Measurements from ENCODE around the gene ATXN7L1.

Gene ATXN7L1

DNA sequence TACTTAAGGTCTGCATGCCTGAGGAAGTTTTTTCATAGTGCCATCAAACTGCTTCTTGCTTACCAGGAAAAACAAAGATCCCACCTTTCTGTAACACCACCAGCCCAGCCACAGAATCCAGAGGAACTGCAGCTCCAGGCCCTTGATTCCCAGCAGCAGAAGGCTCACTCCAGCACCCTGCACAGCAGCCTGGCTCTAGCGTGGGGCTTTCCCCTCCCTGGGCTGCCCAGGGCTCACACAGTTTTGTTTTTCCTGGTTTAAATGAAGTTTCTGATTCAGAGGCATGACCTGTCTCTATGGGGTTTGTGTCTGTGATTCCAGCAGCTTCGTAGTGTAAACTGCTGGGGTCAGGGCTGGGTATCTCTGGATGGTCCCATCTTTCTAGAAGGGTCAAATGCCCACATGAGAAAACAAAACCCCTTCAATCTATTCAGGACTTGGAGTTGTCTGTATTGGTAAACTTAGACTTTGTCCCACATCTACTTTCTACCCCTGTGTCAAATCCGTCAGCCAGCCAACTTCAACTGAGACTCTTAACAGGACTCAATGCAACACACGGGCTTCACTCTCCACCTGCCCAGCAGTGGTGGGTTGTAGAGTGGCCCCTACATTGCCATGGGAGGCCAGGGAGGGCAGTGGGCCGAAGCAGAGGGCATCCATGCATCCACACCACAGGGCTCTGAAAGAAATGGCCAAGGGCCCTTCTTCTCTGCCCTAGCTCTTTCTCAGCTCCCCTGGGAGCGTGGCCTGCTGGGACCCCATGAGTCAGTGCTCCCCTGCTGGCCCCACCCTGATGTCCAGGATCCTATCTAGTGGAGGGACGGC, 73.6 kb downstream of the ATXN7L1 start:
- Histone ChIP-seq H3K4me3 (ENCODE audit: low read depth, low read length) (no peak overlapping the region), H3K36me3 (ENCODE audit: control insufficient read depth, insufficient read depth, low read length) (no peaks in the 10 kb centered on the region), H3K4me1 (ENCODE audit: control insufficient read depth, insufficient read depth, low read length) (peaks cover 21% of the 10 kb centered on the region), H3K27me3 (ENCODE audit: control insufficient read depth, insufficient read depth, low read length) (no peaks in the 10 kb centered on the region), H3K9ac (ENCODE audit: low read depth, low read length) (peak overlapping the region; percentile 8), H3K9me3 (ENCODE audit: control insufficient read depth, insufficient read depth, low read length) (no peaks in the 10 kb centered on the region)

DNA sequence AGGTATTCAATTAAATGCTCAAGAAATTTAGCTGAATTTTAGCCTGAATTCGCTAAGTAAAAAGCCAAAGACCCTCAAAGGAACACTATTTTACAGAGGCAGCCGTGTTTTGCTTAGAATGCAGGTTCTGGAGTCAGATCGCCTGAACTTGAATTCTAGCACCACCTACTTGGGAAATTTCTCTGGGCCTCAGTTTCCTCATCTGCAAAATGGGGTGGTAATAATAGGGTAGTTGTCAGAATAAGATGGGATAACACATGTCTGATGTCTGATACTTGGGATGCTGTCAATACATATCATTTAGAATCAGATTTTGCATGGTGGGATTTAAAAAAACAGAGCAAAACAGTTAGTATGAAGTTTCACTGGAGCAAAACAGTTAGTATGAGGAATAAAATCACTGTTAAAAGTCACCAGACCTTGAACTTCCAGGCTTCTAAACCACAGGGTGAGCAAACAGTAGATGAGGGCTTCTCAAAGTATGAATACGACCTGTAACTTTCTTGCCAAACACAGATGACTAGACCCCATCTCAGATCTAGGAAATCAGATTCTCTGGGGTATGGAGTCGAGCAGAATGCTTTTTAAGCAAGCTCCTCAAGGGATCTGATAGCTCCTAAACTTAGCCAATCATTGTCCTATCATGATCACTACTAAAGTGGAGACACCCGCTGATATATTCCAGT, 75.4 kb downstream of the ATXN7L1 start:
- Histone ChIP-seq H3K9me3 (ENCODE audit: control insufficient read depth, insufficient read depth, low read length) (no peaks in the 10 kb centered on the region), H3K4me1 (ENCODE audit: control insufficient read depth, insufficient read depth, low read length) (peaks cover 19% of the 10 kb centered on the region), H3K9ac (ENCODE audit: low read depth, low read length) (no peak overlapping the region), H3K27me3 (ENCODE audit: control insufficient read depth, insufficient read depth, low read length) (no peaks in the 10 kb centered on the region), H3K4me3 (ENCODE audit: low read depth, low read length) (no peak overlapping the region), H3K36me3 (ENCODE audit: control insufficient read depth, insufficient read depth, low read length) (no peaks in the 10 kb centered on the region)

GRCh38 chr7:105800442-105800841, 76.0 kb downstream of the ATXN7L1 start:
- Histone ChIP-seq H3K36me3 (ENCODE audit: control insufficient read depth, insufficient read depth, low read length) (no peaks in the 10 kb centered on the region), H3K4me1 (ENCODE audit: control insufficient read depth, insufficient read depth, low read length) (peaks cover 16% of the 10 kb centered on the region), H3K9me3 (ENCODE audit: control insufficient read depth, insufficient read depth, low read length) (no peaks in the 10 kb centered on the region), H3K9ac (ENCODE audit: low read depth, low read length) (no peak overlapping the region), H3K27me3 (ENCODE audit: control insufficient read depth, insufficient read depth, low read length) (no peaks in the 10 kb centered on the region), H3K4me3 (ENCODE audit: low read depth, low read length) (no peak overlapping the region)

- no peaks in the 10 kb centered on the region for H3K9me3 ChIP-seq (ENCODE audit: control insufficient read depth, insufficient read depth, low read length)
- H3K9ac ChIP-seq (ENCODE audit: low read depth, low read length): no peak overlapping the region
- H3K4me3 ChIP-seq (ENCODE audit: low read depth, low read length): no peak overlapping the region
- H3K36me3 ChIP-seq (ENCODE audit: control insufficient read depth, insufficient read depth, low read length): no peaks in the 10 kb centered on the region
- no peaks in the 10 kb centered on the region for H3K27me3 ChIP-seq (ENCODE audit: control insufficient read depth, insufficient read depth, low read length)
- peaks cover 13% of the 10 kb centered on the region for H3K4me1 ChIP-seq (ENCODE audit: control insufficient read depth, insufficient read depth, low read length)
Measured at GRCh38 chr7:105799677-105800076, 76.7 kb downstream of the ATXN7L1 start.

DNA sequence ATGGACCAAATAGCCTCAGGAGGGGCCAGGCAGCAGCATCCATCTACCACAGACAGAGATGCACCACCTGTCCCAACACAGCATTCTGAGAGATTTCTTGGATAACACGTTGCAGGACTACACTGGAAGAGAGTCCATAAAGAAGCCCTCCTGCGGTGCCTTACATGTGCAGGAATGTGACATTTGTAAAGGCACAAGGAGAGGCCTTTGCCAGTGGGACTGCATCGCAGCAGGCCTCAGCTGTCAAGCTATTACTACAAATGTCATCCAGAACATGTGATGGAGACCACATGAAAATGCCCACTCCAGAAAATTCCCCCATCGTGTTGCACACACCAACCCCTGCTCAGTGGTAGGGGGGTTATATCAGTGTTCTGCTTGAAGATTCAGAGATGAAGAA, 77.4 kb downstream of the ATXN7L1 start:
- Histone ChIP-seq H3K4me3 (ENCODE audit: low read depth, low read length) (no peak overlapping the region), H3K9ac (ENCODE audit: low read depth, low read length) (no peak overlapping the region), H3K27me3 (ENCODE audit: control insufficient read depth, insufficient read depth, low read length) (no peaks in the 10 kb centered on the region), H3K4me1 (ENCODE audit: control insufficient read depth, insufficient read depth, low read length) (peaks cover 13% of the 10 kb centered on the region), H3K36me3 (ENCODE audit: control insufficient read depth, insufficient read depth, low read length) (no peaks in the 10 kb centered on the region), H3K9me3 (ENCODE audit: control insufficient read depth, insufficient read depth, low read length) (no peaks in the 10 kb centered on the region)

- H3K27me3 ChIP-seq (ENCODE audit: control insufficient read depth, insufficient read depth, low read length): no peaks in the 10 kb centered on the region
- H3K4me3 ChIP-seq (ENCODE audit: low read depth, low read length): no peak overlapping the region
- no peaks in the 10 kb centered on the region for H3K9me3 ChIP-seq (ENCODE audit: control insufficient read depth, insufficient read depth, low read length)
- no peaks in the 10 kb centered on the region for H3K36me3 ChIP-seq (ENCODE audit: control insufficient read depth, insufficient read depth, low read length)
- peaks cover 13% of the 10 kb centered on the region for H3K4me1 ChIP-seq (ENCODE audit: control insufficient read depth, insufficient read depth, low read length)
- H3K9ac ChIP-seq (ENCODE audit: low read depth, low read length): no peak overlapping the region
Measured at GRCh38 chr7:105797652-105798051, 78.7 kb downstream of the ATXN7L1 start.

DNA sequence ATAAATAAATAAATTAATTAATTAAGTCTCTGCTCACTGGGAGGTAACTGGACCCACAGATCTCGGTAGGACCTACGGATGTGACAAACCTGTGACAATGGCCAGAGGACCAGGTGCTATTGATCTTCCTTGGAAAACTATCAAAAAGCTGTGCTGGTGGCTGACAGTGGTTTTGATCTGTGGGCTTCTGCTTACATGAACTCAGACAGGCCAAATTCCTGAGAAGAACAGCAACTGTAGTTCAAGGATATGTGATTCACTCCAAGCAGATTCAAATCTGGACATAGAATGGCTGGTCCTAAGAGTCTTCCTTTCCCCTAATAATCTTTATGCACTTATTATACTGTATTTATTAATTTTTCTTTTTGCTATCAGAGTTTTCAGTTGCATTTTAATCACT, 80.0 kb downstream of the ATXN7L1 start:
- no peak overlapping the region for H3K9ac ChIP-seq (ENCODE audit: low read depth, low read length)
- H3K36me3 ChIP-seq (ENCODE audit: control insufficient read depth, insufficient read depth, low read length): peaks cover 2% of the 10 kb centered on the region
- H3K4me3 ChIP-seq (ENCODE audit: low read depth, low read length): no peak overlapping the region
- peaks cover 17% of the 10 kb centered on the region for H3K4me1 ChIP-seq (ENCODE audit: control insufficient read depth, insufficient read depth, low read length)
- H3K27me3 ChIP-seq (ENCODE audit: control insufficient read depth, insufficient read depth, low read length): no peaks in the 10 kb centered on the region
- H3K9me3 ChIP-seq (ENCODE audit: control insufficient read depth, insufficient read depth, low read length): no peaks in the 10 kb centered on the region

DNA sequence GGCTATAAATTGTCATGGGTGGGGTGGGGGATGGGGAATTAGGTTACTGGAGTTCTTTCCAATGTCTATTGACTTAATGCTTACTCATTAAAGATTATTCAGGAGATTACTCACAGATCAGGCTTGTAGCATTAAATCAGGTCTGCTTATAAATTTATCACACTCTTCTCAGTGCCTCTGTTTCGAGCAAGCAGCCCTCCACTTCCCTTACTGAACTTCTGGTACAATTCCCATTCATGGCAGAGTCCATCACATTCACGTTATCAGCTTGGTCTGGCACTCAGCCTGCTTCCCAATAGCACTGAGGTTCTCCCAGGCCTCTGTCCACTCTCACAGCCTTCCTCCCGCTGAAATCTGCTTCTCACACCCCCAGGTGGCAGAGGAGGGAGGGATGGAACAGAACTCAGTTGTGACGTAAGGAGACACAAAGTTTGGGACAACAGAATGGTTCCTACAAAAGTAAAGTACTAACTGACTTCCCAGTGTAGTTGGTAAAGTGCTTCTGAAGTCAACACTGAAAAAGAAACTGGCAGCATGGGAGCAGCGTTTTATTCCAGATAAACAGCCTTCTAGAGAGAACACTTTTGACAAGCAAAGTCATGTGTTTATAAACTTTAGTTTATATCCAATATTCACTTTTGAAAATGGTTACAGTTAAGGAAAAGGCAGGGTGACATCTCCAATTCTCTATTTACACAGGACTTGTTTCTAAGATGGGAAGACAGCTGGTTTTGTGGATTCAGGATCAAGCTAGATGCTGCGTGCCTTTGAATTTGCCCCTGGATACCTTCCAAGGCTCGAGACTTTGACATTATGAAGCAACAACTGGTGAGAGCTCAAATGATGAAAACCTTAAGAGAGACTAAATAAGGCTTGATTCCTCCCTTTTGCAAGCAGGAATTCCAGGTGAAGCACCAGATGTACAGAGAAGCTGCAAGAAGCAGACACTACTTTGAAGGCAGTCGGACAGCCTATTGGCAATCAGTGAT, 81.4 kb downstream of the ATXN7L1 start:
- Histone ChIP-seq H3K4me3 (ENCODE audit: low read depth, low read length) (no peak overlapping the region), H3K4me1 (ENCODE audit: control insufficient read depth, insufficient read depth, low read length) (peaks cover 17% of the 10 kb centered on the region), H3K27me3 (ENCODE audit: control insufficient read depth, insufficient read depth, low read length) (no peaks in the 10 kb centered on the region), H3K9me3 (ENCODE audit: control insufficient read depth, insufficient read depth, low read length) (no peaks in the 10 kb centered on the region), H3K36me3 (ENCODE audit: control insufficient read depth, insufficient read depth, low read length) (peaks cover 2% of the 10 kb centered on the region), H3K9ac (ENCODE audit: low read depth, low read length) (no peak overlapping the region)

DNA sequence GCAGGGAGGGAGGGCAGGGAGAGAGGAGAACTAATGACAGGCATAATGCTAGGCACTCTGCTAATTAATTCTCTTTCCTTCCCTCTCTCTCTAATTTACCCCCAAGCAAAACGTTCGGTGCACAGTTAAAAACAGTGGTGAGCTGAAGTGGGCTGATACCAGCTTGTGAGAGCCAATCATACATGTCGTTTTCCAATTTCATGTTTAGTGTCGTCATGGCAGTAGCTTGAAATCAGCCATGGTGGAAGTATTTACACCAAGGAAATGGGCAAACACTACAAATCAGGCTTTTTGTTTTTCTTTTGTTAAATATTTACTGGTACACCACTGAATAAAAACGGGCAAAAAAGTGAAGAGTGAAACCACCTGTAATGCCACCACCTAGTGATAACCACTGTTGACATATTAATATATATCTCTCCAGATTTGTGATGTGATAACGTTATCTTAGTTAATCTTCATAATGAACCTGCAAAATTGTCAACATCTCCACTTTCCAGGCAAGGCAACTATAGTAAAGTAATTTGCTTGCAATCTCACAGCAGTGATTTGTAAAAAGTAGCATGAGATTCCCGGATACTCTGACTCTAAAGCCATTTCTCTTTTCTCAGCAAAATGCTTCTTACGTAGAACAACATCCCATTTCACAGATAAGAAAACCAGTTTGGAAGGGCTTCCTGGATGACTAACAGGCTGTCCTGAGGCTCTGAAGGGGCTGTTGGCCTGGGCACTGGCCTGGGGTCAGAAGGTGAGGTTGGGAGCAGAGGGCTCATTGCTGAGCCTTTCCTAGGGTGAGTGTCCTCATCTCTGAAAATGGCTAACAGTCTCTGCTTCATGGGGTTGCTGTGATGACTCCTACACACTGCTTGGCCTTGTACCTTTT, 83.7 kb downstream of the ATXN7L1 start:
- Histone ChIP-seq H3K9me3 (ENCODE audit: control insufficient read depth, insufficient read depth, low read length) (no peaks in the 10 kb centered on the region), H3K36me3 (ENCODE audit: control insufficient read depth, insufficient read depth, low read length) (peaks cover 2% of the 10 kb centered on the region), H3K9ac (ENCODE audit: low read depth, low read length) (peak overlapping the region; percentile 16), H3K4me1 (ENCODE audit: control insufficient read depth, insufficient read depth, low read length) (peaks cover 9% of the 10 kb centered on the region), H3K4me3 (ENCODE audit: low read depth, low read length) (no peak overlapping the region), H3K27me3 (ENCODE audit: control insufficient read depth, insufficient read depth, low read length) (no peaks in the 10 kb centered on the region)

GRCh38 chr7:105791926-105792325, 84.5 kb downstream of the ATXN7L1 start:
- no peak overlapping the region for H3K4me3 ChIP-seq (ENCODE audit: low read depth, low read length)
- no peaks in the 10 kb centered on the region for H3K27me3 ChIP-seq (ENCODE audit: control insufficient read depth, insufficient read depth, low read length)
- peaks cover 2% of the 10 kb centered on the region for H3K36me3 ChIP-seq (ENCODE audit: control insufficient read depth, insufficient read depth, low read length)
- H3K9ac ChIP-seq (ENCODE audit: low read depth, low read length): peak overlapping the region; percentile 16
- no peaks in the 10 kb centered on the region for H3K9me3 ChIP-seq (ENCODE audit: control insufficient read depth, insufficient read depth, low read length)
- H3K4me1 ChIP-seq (ENCODE audit: control insufficient read depth, insufficient read depth, low read length): peaks cover 9% of the 10 kb centered on the region

GRCh38 chr7:105790996-105791395, 85.4 kb downstream of the ATXN7L1 start:
- H3K4me1 ChIP-seq (ENCODE audit: control insufficient read depth, insufficient read depth, low read length): peaks cover 9% of the 10 kb centered on the region
- no peak overlapping the region for H3K9ac ChIP-seq (ENCODE audit: low read depth, low read length)
- peaks cover 2% of the 10 kb centered on the region for H3K36me3 ChIP-seq (ENCODE audit: control insufficient read depth, insufficient read depth, low read length)
- H3K27me3 ChIP-seq (ENCODE audit: control insufficient read depth, insufficient read depth, low read length): no peaks in the 10 kb centered on the region
- H3K4me3 ChIP-seq (ENCODE audit: low read depth, low read length): no peak overlapping the region
- H3K9me3 ChIP-seq (ENCODE audit: control insufficient read depth, insufficient read depth, low read length): no peaks in the 10 kb centered on the region
